Heart left ventricle (tissue), 16 donors: Measurements from ENCODE around the gene CCDC187. TPM values are rescaled to one million over a fixed set of nuclear protein-coding genes. Genes with fewer than 3 reads are reported as not detected.
A peak's percentile ranks its signal among the peaks of the same experiment; 100 is the strongest.

Experiments used
- ATAC-seq, 4 donors: fragments of 200-7000 bp; cut with Tn5 transposase; one replicate each; pipeline ENCODE4 v1.9.1; 2020 to 2022; ENCODE audit warnings: moderate library complexity in 4 of 4, mild to moderate bottlenecking in 3 of 4, moderate number of reproducible peaks in 1 of 4
- DNase-seq, 5 donors: peaks; one replicate each; pipeline ENCODE4 v3.0.0-alpha.2; 2020
- H3K27ac ChIP-seq, 12 donors: fragments of 200-600 bp; sonication (generic) in 4 of 12; one replicate each; pipeline versions ENCODE4 v1.5.0 to v1.8.0; 2016 to 2022; ENCODE audit warnings: mild to moderate bottlenecking in 2 of 12
- H3K27me3 ChIP-seq, 9 donors: fragments of 200-600 bp; sonication (generic) in 2 of 9; one replicate each; pipeline versions ENCODE4 v1.5.1 to v1.8.0; 2016 to 2022; ENCODE audit warnings: mild to moderate bottlenecking in 3 of 9
- H3K36me3 ChIP-seq, 9 donors: fragments of 200-600 bp; sonication (generic) in 2 of 9; one replicate each; pipeline versions ENCODE4 v1.5.0 to v1.8.0; 2018 to 2022; ENCODE audit warnings: mild to moderate bottlenecking in 2 of 9
- H3K4me1 ChIP-seq, 12 donors: fragments of 200-600 bp; sonication (generic) in 4 of 12; one replicate each; pipeline versions ENCODE4 v1.5.0 to v1.8.0; 2016 to 2022; ENCODE audit warnings: mild to moderate bottlenecking in 3 of 12
- H3K4me3 ChIP-seq, 12 donors: fragments of 200-600 bp; sonication (generic) in 4 of 12; one replicate each; pipeline versions ENCODE4 v1.5.0 to v1.8.0; 2017 to 2022; ENCODE audit warnings: mild to moderate bottlenecking in 9 of 12, moderate library complexity in 4 of 12
- H3K9me3 ChIP-seq, 12 donors: fragments of 200-600 bp; sonication (generic) in 4 of 12; one replicate each; pipeline versions ENCODE4 v1.5.0 to v1.8.0; 2016 to 2022; ENCODE audit warnings: mild to moderate bottlenecking in 1 of 12
- CTCF ChIP-seq, 12 donors: fragments of 200-600 bp; sonication (generic) in 4 of 12; IDR thresholded peaks; one replicate each; pipeline versions ENCODE4 v1.5.0 to v1.8.0; 2018 to 2022; ENCODE audit warnings: antibody characterized with exemption in 12 of 12, mild to moderate bottlenecking in 5 of 12
- POLR2A ChIP-seq, 2 donors: fragments of 450-650 bp; IDR thresholded peaks; one replicate each; pipeline ENCODE4 v1.6.1; 2017; ENCODE audit warnings: antibody characterized with exemption in 2 of 2, mild to moderate bottlenecking in 2 of 2, moderate library complexity in 2 of 2
- WGBS, 4 donors: extraction: QIAGEN DNeasy Blood & Tissue Kit in 2 of 4; methylation state at CpG; one replicate each; pipeline versions ENCODE4 v1.1.5 to v1.1.7; 2013 to 2018; 5-methylcytosine and 5-hydroxymethylcytosine counted together
- intact Hi-C, 10 donors: fragments of 100-400 bp; cut with DNase I; formaldehyde crosslinking; loops; one replicate each; pipeline versions ENCODE4 v1.11.1 to v1.14.2; 2022
- polyA plus RNA-seq, 2 donors: library from polyadenylated mRNA; stranded (reverse); fragments of 200-250 nt; gene quantifications; one replicate each; pipeline ENCODE4 v1.2.3, GENCODE V29; 2013
- total RNA-seq, 9 donors: library from RNA; depleted of rRNA in 2 of 9; stranded (reverse); fragments of >200 nt in 2 of 9; fragmentation: NEBNext Ultra II Directional in 3 of 9; extraction: Animal tissue kit (Norgen Biotek cat#: 25700) in 3 of 9; gene quantifications; one replicate each; pipeline versions ENCODE4 v1.1.0 to v1.2.4, GENCODE V29; 2016 to 2023
- donor health status: ischemic (EF 13 %, LVEDD 7.1; RV severe dilation, severe dysfunction).
- donor health status: healthy with polysubstance abuse.
- donor health status: DM: no; HTN: yes; CAD: no.
- donor health status: DM: no; HTN: no; CAD: no.
- donor health status: ischemic (EF 25% LVEDD 6.9; RV normal size, moderate dysfunction).
- donor health status: ischemic (EF 25% LVEDD 5.7; RV mildly dilated, moderate dysfunction).
- donor health status: healthy.
- donor health status: DM: yes; HTN: yes; CAD: no.
- donor health status: ischemic (EF 35%, LVEDD 5.7; RV mildly dilated, moderate dysfunction).
- donor health status: nonischemic (EF 11% LVEDD 7.7; RV severe dilation, severe dysfunction).
- donor health status: DM: yes; HTN: yes; CAD: no.
- donor health status: PGD.
- donor health status: ischemic (EF 29% LVEDD 5.4; RV normal size, mild dysfunction).
- donor health status: nonischemic (EF 23%, LVEDD 6.1; RV moderate dilation, normal function).

Gene CCDC187
- total and polyA plus RNA-seq, 11 donors, result 0.04 TPM; not detected in 10

- no peaks in the 10 kb centered on the region for H3K9me3 ChIP-seq
- peaks cover 50 to 69% (median 62%) of the 10 kb centered on the region in 9 donors for H3K27me3 ChIP-seq
- no peak for ATAC-seq
- 18 to 42% (median 20%) methylated on average over 8 to 33 of the region's 33 CpGs for WGBS, 4 donors
- no peak for DNase-seq
- H3K4me3 ChIP-seq, result no peak overlapping the region
- no peak overlapping the region for H3K27ac ChIP-seq
- intact Hi-C loops, result no loop called here
- peaks cover 0 to 4% (median under 1%) of the 10 kb centered on the region in 9 donors for H3K36me3 ChIP-seq
- peaks cover 0 to 19% (median 2%) of the 10 kb centered on the region in 12 donors for H3K4me1 ChIP-seq
- TF ChIP-seq CTCF (IDR thresholded peaks at IDR 0.05), result no peak
These were observed 100.3 kb downstream of the CCDC187 start for GRCh38 chr9:136203408-136204144.

- no peak for ATAC-seq
- Histone ChIP-seq H3K4me3 (no peak overlapping the region), H3K27ac (no peak overlapping the region), H3K4me1 (peaks cover 0 to 26% (median 5%) of the 10 kb centered on the region in 12 donors), H3K36me3 (no peaks in the 10 kb centered on the region), H3K9me3 (no peaks in the 10 kb centered on the region), H3K27me3 (peaks cover 58 to 77% (median 71%) of the 10 kb centered on the region in 9 donors)
- intact Hi-C loops, result no loop called here
- DNase-seq, result no peak
- 10 to 20% (median 13%) methylated on average over 31 to 99 of the region's 99 CpGs for WGBS, 4 donors
- no peak for TF ChIP-seq POLR2A (IDR thresholded peaks at IDR 0.05)
- TF ChIP-seq CTCF (IDR thresholded peaks at IDR 0.05), result no peak
These were observed 101.2 kb downstream of the CCDC187 start for GRCh38 chr9:136202454-136203407.

- intact Hi-C loops, result no loop called here
- peaks cover 66 to 86% (median 80%) of the 10 kb centered on the region in 9 donors for H3K27me3 ChIP-seq
- H3K4me1 ChIP-seq, result peaks cover 0 to 26% (median 5%) of the 10 kb centered on the region in 12 donors
- no peak for DNase-seq
- no peaks in the 10 kb centered on the region for H3K9me3 ChIP-seq
- WGBS, 4 donors, result 6 to 12% (median 7%) methylated on average over 15 to 85 of the region's 85 CpGs
- no peak overlapping the region for H3K27ac ChIP-seq
- no peak overlapping the region for H3K4me3 ChIP-seq
- peak in 1 of 4 donors; percentile 69 for ATAC-seq
- no peaks in the 10 kb centered on the region for H3K36me3 ChIP-seq
- TF ChIP-seq POLR2A (IDR thresholded peaks at IDR 0.05) (no peak), CTCF (IDR thresholded peaks at IDR 0.05) (no peak)
These were observed 102.1 kb downstream of the CCDC187 start for GRCh38 chr9:136201609-136202453.
